ENCODE measurements around the gene IFRD2.
"Not testable (repeated sequence)": the region's sequence is repeated elsewhere in the genome, so short reads cannot be mapped to it uniquely, and the experiment has no call there.

Gene IFRD2

DNA sequence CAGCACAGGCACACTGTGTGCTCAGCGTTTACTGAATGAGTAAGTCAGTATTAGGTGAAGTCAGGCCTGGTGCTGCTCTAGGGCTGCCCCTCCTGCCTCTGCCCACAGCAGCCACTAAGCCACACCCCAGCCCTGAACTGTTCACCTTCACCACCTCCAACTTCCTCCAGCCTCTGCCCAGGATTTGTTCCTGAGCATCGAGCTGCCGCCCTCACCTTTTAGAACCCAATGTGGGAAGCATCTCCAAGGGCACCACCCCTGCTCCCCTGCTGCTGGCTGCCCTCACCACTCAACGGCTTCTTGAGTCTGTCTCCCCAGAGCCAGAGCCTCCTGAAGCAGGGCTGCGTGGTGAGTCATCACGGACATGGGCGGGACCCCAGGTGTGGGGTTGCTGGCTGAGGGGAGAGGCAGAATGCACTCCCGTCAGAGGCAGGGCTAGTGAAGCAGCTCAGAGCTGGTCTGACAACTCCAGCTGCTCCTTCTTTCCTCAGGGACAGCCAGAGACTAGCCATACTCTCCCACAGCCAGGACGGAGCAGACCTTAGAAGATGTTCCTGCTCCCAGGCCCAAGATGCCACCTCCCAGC, 24.5 kb upstream of the IFRD2 start:
- peak in 1 of 2 donors; percentile 40 for DNase-seq (ENCODE audit: low read depth in 2 of 2)
- no peak overlapping the region for H3K4me3 ChIP-seq (replicated peaks in 1 of 2; ENCODE audit: low read depth in 2 of 2, low read length in 2 of 2)
- no peak for TF ChIP-seq CTCF (IDR thresholded peaks at IDR 0.05; ENCODE audit: low read depth, low read length)

DNA sequence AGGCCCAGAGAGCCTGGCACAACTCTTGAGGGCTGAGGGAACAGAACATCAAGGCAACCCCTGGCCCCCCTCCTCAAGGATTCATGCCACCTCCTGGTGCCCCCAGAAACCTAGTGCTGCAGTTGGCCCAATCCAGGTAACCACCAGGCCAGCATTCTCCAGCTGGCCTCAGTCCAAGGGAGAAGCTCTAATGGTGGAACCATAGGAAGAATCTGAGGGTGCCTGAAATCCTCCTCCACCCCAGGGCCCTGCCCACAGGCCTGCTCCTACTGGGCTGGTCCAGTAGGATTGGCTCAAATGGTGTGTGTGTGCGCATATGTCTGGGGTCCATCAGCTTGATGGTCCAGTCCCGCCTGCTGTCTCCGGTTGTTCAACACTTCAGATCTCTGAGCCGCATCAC, 22.6 kb upstream of the IFRD2 start:
- no peak for TF ChIP-seq CTCF (IDR thresholded peaks at IDR 0.05; ENCODE audit: low read depth, low read length)
- no peak overlapping the region for H3K4me3 ChIP-seq (replicated peaks in 1 of 2; ENCODE audit: low read depth in 2 of 2, low read length in 2 of 2)

GRCh38 chr3:50314342-50314741, 22.1 kb upstream of the IFRD2 start:
- DNase-seq (ENCODE audit: low read depth in 2 of 2): no peak
- no peak overlapping the region for H3K4me3 ChIP-seq (replicated peaks in 1 of 2; ENCODE audit: low read depth in 2 of 2, low read length in 2 of 2)
- no peak for TF ChIP-seq CTCF (IDR thresholded peaks at IDR 0.05; ENCODE audit: low read depth, low read length)

More for the DNA sequence above, 22.6 kb upstream of the IFRD2 start:
- DNase-seq (ENCODE audit: low read depth in 2 of 2): no peak

DNA sequence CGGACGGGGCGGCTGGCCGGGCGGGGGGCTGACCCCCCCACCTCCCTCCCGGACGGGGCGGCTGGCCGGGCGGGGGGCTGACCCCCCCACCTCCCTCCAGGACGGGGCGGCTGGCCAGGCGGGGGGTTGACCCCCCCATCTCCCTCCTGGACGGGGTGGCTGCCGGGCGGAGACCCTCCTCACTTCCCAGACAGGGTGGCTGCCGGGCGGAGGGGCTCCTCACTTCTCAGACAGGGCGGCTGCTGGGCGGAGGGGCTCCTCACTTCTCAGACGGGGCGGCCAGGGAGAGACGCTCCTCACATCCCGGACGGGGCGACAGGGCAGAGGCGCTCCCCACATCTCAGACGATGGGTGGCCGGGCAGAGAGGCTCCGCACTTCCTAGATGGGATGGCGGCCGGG, 19.8 kb upstream of the IFRD2 start:
- H3K4me3 ChIP-seq (replicated peaks in 1 of 2; ENCODE audit: low read depth in 2 of 2, low read length in 2 of 2); DNase-seq (ENCODE audit: low read depth in 2 of 2): not testable (repeated sequence)

- TF ChIP-seq CTCF (IDR thresholded peaks at IDR 0.05; ENCODE audit: low read depth, low read length): no peak
- no peak for DNase-seq (ENCODE audit: low read depth in 2 of 2)
- H3K4me3 ChIP-seq (replicated peaks in 1 of 2; ENCODE audit: low read depth in 2 of 2, low read length in 2 of 2): no peak overlapping the region
Observed at GRCh38 chr3:50304601-50305000, 12.4 kb upstream of the IFRD2 start.

- DNase-seq (ENCODE audit: low read depth in 2 of 2): peak; percentile 31 to 67
- TF ChIP-seq CTCF (IDR thresholded peaks at IDR 0.05; ENCODE audit: low read depth, low read length): peak; percentile 2
- H3K4me3 ChIP-seq (replicated peaks in 1 of 2; ENCODE audit: low read depth in 2 of 2, low read length in 2 of 2): no peak within 1 kb of the TSS
Observed at GRCh38 chr3:50303013-50303815, 11.0 kb upstream of the IFRD2 start, which contains the start of gene HYAL1. Gene HYAL1 (minus strand): TSS chr3:50303574. CDS start chr3:50302956, 618 bp downstream.
